ENCODE results near the gene CUX1. TPM values are rescaled to one million over a fixed set of nuclear protein-coding genes. Genes with fewer than 3 reads are reported as not detected.

The CUX1 gene
- total and polyA plus RNA-seq, 2 donors (not counting 1 experiment from before 2014, with no cell fraction given), result 10.8 to 86.5 TPM

DNA sequence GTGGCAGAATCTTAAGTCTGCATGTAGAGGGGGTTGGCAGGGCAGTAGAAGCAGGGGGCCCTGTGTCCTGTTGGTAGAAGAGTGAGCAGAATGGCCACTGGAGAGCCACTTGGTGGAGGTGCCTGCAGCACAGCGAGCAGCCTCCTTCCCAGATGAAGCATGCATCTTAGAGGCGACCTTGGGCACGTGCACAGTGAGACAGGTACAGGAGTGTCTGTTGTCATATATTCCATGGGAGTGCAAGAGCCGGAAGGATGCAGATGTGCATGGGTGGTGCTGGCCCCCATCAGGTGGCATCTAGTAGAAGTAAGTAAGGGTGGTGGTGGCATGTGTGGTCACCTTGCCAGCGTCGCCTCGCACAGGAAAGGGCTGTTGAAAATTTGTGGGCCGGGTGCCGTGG is 53.9 kb downstream of the CUX1 start:
- WGBS (ENCODE audit: insufficient coverage), result 93% methylated on average over 9 of the region's 9 CpGs
- H3K4me3 Mint-ChIP-seq, result no peak overlapping the region
- H3K27ac ChIP-seq (ENCODE audit: low read length in 2 of 2), result no peak overlapping the region
- ChIA-PET CTCF (no interaction called here), POLR2A (no interaction called here)
- no peaks in the 10 kb centered on the region for H3K9me3 Mint-ChIP-seq (ENCODE audit: insufficient read depth)
- H3K4me3 ChIP-seq (ENCODE audit: control extremely low read depth in 1 of 5, extremely low read depth in 1 of 5, insufficient read depth in 1 of 5, low read depth in 2 of 5, low read length in 4 of 5), result no peak overlapping the region
- no peak overlapping the region for H2AFZ ChIP-seq (ENCODE audit: insufficient read depth, low read depth, low read length, poor library complexity, severe bottlenecking)
- ATAC-seq (ENCODE audit: low read depth) (no peak), DNase-seq (no peak)
- no peaks in the 10 kb centered on the region for H3K9me3 ChIP-seq (ENCODE audit: control extremely low read depth in 1 of 3, control insufficient read depth in 2 of 3, insufficient read depth in 1 of 3, low read length in 2 of 3)
- H3K27me3 Mint-ChIP-seq, result no peaks in the 10 kb centered on the region
- H3K79me2 ChIP-seq (ENCODE audit: control insufficient read depth, insufficient read depth, low read length), result peaks cover 97% of the 10 kb centered on the region
- H3K27ac Mint-ChIP-seq, result no peak overlapping the region
- H3K4me2 ChIP-seq (replicated peaks; ENCODE audit: low read depth, low read length, poor library complexity, severe bottlenecking), result no peak overlapping the region
- intact Hi-C loops (cut with micrococcal nuclease), result no loop called here
- peaks cover 0 to 3% of the 10 kb centered on the region in 2 experiments for H3K36me3 ChIP-seq (replicated peaks in 1 of 2; ENCODE audit: control extremely low read depth in 1 of 2, control insufficient read depth in 1 of 2, extremely low read depth in 1 of 2, insufficient read depth in 2 of 2, low read length in 1 of 2)
- no peaks in the 10 kb centered on the region for H3K27me3 ChIP-seq (replicated peaks in 1 of 4; ENCODE audit: control extremely low read depth in 1 of 4, control insufficient read depth in 3 of 4, insufficient read depth in 4 of 4, low read length in 3 of 4)
- TF ChIP-seq EZH2 (IDR thresholded peaks at IDR 0.05; ENCODE audit: borderline replicate concordance, insufficient read depth, low read depth, low read length, poor library complexity, severe bottlenecking) (no peak), CTCF (IDR thresholded peaks at IDR 0.05) (no peak)
- H3K9ac ChIP-seq (ENCODE audit: low read length), result no peak overlapping the region
- peaks cover 55% of the 10 kb centered on the region for H4K20me1 ChIP-seq (ENCODE audit: control insufficient read depth, insufficient read depth, low read length, poor library complexity, severe bottlenecking)
- H3K4me1 Mint-ChIP-seq, result peaks cover 36% of the 10 kb centered on the region
- peaks cover 0 to 8% of the 10 kb centered on the region in 2 donors for H3K4me1 ChIP-seq (ENCODE audit: control insufficient read depth in 2 of 2, insufficient read depth in 2 of 2, low read length in 2 of 2)

DNA sequence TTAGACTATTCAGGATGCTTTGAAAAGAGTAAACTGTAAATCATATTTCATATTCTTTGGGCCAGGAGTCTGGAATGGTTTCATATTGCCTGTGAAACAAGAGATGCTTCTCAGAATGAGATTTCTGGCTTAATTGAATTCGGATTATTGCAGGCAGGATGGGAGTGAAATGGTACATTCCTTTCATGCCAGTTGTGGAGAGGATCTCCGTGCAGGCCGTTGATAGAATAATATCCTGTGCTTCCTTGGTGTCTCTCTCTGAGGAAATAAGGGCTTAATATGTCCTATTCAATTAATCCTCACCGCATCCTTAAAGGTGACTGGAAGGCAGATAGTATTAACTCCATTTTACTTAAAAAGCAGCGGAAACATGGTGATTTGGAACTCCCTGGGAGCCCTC is 56.6 kb downstream of the CUX1 start:
- Histone ChIP-seq H3K9ac (ENCODE audit: low read length) (no peak overlapping the region), H4K20me1 (ENCODE audit: control insufficient read depth, insufficient read depth, low read length, poor library complexity, severe bottlenecking) (peaks cover 32% of the 10 kb centered on the region), H3K27me3 (replicated peaks in 1 of 4; ENCODE audit: control extremely low read depth in 1 of 4, control insufficient read depth in 3 of 4, insufficient read depth in 4 of 4, low read length in 3 of 4) (no peaks in the 10 kb centered on the region), H3K27ac (ENCODE audit: low read length in 2 of 2) (no peak overlapping the region), H3K9me3 (ENCODE audit: control extremely low read depth in 1 of 3, control insufficient read depth in 2 of 3, insufficient read depth in 1 of 3, low read length in 2 of 3) (no peaks in the 10 kb centered on the region), H2AFZ (ENCODE audit: insufficient read depth, low read depth, low read length, poor library complexity, severe bottlenecking) (no peak overlapping the region), H3K36me3 (replicated peaks in 1 of 2; ENCODE audit: control extremely low read depth in 1 of 2, control insufficient read depth in 1 of 2, extremely low read depth in 1 of 2, insufficient read depth in 2 of 2, low read length in 1 of 2) (peaks cover 0 to 3% of the 10 kb centered on the region in 2 experiments), H3K79me2 (ENCODE audit: control insufficient read depth, insufficient read depth, low read length) (peaks cover 95% of the 10 kb centered on the region), H3K4me1 (ENCODE audit: control insufficient read depth in 2 of 2, insufficient read depth in 2 of 2, low read length in 2 of 2) (peaks cover 0 to 3% of the 10 kb centered on the region in 2 donors), H3K4me3 (ENCODE audit: control extremely low read depth in 1 of 5, extremely low read depth in 1 of 5, insufficient read depth in 1 of 5, low read depth in 2 of 5, low read length in 4 of 5) (no peak overlapping the region), H3K4me2 (replicated peaks; ENCODE audit: low read depth, low read length, poor library complexity, severe bottlenecking) (no peak overlapping the region)
- ATAC-seq (ENCODE audit: low read depth) (no peak), DNase-seq (no peak)
- Mint-ChIP-seq H3K9me3 (ENCODE audit: insufficient read depth) (no peaks in the 10 kb centered on the region), H3K27ac (no peak overlapping the region), H3K4me1 (peaks cover 20% of the 10 kb centered on the region), H3K27me3 (no peaks in the 10 kb centered on the region), H3K4me3 (no peak overlapping the region)
- ChIA-PET POLR2A (no interaction called here), CTCF (no interaction called here)
- intact Hi-C loops (cut with micrococcal nuclease), result no loop called here
- TF ChIP-seq EZH2 (IDR thresholded peaks at IDR 0.05; ENCODE audit: borderline replicate concordance, insufficient read depth, low read depth, low read length, poor library complexity, severe bottlenecking), result no peak
- no peak for TF ChIP-seq CTCF (IDR thresholded peaks at IDR 0.05)
- WGBS (ENCODE audit: insufficient coverage), result 65% methylated on average over 4 of the region's 5 CpGs
